CD4-positive, alpha-beta T cell treated with Interleukin-15 for 4 hours (primary cell): Measurements from ENCODE around the gene VEGFA.
A peak's percentile ranks its signal among the peaks of the same experiment; 100 is the strongest.
"Not testable (repeated sequence)": the region's sequence is repeated elsewhere in the genome, so short reads cannot be mapped to it uniquely, and the experiment has no call there.

Experiments used
- DNase-seq: peaks from one replicate; pipeline ENCODE4 v3.0.0-alpha.2; 2020; ENCODE audit warnings: low spot score

Gene VEGFA

DNA sequence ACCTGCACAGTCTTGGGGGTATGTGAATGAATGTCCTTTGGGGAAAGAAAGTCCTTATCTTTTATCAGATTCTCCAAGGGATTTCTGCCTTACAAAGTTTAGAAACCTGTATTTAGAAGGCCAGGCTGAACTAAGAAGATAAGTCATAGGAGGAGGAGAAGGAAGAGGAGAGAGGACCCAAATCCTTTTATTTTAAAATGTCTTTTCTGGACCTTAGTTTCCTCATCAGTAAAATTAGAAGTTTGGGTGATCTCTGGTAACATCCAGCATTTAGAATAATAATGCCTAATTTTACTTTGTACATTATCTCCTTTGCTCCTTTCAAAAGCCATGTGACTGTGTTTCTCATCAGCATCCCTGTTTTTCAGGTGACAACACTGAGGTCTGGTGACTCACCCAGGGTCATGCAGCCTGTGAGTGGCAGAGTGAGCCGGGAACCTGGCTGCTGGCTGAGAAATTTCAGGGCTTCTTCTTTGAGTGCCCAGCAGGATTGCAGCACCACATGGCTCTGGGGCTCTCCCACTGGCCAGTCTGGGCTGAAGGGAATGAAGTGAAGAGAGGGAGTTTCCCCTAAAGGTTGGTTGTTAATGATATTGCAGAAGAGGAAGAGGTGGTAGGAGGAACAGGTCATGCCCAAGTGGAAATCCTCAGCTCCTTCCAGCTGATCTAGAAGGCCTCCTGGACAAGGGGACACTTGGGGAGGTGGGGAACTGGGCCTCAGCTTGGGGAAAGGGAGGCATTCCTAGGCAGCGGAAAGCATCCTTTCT lies 34.0 kb downstream of the VEGFA start:
- no peak for DNase-seq

DNA sequence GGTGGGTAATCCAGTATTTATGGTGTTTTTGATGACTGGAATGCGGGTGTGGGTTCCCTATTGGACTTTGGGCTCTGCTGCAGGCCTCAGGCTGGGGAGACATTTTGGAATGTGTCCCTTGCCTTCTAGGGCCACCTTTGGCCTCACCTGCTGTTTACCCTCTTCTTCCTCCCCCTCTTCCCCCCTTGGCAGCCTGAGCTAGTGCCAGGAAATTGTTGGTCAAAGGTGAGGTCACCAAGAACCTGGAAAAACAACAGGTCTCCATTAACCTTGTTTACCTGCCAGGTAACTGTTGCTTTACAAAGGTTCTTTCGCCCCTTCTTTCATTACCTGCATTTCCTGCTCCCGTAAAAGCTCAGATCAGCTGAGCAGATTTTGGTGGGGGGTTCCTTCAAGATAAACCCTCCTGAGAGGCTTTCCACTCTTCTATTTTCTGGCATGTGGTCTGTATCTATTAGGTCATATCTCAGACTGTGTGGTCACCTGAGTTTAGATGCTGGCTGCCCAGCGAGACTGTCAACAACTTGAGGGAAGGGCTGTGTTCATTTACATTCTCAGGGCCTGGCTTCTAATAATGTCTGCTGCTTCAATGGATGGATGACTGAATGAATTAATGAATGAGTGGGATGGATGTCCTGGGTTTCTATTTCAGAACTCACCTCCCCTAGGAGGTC lies 34.7 kb downstream of the VEGFA start:
- DNase-seq = no peak

DNA sequence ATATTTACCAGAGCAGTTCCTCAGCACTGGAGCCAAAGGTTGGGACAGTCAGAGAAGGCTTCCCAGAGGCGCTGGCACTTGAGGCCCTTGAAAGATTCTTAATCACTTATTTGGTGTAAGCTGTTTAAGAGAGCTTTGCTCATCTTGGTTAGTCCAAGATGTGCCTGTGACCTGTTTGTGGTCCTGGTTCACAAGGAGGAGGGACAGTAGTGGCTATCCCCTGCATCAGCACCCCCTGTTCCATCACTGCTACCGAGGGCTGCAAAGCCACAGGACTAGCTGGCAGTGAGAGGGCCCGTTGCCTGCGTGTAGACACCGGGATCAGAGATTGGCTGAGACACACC lies 35.7 kb downstream of the VEGFA start:
- DNase-seq = no peak

DNA sequence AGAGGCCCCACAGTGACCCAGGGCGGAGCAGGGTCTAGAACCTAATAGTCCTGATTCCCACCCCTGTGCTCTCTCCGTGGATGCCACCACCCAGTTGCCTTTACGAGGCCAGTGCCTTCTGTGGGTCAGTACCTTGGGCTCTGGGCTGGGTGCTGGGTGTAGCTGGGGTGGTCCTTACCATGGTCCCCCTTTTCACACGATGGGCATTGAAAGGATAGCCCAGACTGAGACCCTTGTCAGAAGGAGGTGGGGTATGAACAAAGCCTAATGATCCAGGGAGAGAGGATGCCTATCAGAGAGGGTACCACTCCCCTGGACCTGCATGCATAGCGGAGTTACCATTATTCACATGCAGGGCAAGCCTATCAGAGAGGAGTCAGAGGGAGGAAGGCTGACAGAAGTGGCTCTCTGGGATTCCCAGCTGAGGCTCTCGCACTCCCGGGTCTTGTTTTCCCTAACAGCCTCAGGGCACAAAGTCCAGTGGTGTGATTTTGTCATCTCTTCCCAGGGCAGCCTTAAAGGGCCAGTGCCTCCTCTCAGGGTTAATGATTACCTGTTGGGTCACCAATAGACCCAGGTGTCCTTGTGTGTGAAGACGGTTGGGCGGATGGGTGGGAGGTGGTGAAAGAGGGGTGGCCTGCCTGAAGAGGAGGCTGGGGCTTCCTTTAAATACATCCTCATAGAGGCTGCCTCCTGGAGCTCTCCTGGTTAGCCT lies 36.2 kb downstream of the VEGFA start:
- DNase-seq = no peak

DNA sequence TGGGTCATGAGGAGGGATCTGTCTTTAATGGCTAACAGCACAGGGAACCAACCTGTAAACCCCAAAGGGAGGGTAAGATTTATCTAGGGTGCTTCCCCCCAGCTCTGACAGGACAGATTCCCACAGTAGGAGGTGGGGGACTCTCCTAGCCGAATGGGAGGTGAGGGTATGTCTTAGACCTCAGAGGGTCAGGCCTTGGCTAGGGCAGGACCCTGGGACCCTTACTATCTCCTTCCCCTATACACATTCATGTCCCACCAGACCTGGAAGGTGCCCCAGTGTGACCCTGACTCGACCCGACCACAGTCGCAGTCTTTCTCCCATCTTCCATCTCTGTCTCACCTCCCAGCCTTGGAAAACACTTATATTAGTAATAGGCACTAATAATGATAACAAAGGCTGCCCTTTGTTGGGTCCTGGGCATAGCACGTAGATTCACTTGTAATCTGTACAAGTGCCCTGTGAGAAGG lies 36.8 kb downstream of the VEGFA start:
- DNase-seq = no peak

DNA sequence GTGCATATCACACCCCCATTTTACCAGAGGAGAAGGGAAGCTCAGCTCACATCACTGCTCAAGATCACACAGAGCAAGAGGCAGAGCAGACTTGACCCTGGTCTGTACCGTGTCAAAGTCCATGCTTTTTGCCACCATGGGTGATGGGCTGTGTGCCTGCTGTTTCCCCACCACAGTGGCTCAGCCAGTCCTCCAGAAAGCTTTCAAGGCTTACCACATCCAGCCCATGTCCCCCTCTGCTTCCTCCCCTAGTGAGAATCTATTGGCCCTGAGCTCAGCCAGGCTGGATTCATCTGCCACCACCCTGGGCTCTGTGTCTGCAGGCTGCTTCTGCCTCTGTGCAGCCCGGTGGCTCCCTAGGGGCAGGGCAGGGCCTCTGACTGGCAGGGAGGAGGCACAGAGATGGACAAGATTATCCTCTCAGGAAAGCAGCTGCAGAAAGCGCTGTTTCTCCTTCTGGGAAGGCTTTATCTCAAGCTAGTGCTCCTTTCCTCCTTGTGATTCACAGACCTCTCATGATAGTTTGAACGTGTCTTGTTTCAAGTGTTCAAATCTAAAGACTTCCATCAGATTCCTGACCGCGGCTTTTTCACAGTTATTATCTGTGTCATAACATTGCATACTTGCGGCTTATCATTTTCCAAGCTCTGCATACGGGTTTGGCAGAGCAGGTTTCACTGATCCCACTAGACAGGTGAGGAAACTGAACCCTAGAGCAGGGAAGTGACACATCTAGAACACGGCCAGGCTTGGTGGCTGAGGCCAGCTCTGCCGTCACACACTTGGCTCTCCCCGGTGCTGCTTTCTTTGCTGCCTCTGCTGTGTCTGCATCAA lies 37.4 kb downstream of the VEGFA start:
- no peak for DNase-seq

DNA sequence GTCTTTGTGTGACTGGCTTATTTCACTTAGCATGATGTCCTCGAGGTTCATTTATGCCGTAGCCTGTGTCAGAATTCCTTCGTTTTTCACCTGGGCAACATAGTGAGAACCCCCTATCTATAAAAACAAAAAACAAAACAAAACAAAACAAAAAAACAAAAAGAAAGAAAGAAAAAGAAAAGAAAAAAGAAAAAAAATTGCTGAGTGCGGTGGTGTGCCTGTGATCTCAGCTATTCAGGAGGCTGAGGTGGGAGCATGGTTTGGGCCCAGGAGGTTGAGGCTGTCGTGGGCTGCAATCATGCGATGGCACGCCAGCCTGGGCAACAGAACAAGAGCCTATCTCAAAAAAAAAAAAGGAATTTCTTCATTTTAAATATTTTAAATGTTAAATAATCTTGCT lies 38.4 kb downstream of the VEGFA start:
- DNase-seq = no peak

DNA sequence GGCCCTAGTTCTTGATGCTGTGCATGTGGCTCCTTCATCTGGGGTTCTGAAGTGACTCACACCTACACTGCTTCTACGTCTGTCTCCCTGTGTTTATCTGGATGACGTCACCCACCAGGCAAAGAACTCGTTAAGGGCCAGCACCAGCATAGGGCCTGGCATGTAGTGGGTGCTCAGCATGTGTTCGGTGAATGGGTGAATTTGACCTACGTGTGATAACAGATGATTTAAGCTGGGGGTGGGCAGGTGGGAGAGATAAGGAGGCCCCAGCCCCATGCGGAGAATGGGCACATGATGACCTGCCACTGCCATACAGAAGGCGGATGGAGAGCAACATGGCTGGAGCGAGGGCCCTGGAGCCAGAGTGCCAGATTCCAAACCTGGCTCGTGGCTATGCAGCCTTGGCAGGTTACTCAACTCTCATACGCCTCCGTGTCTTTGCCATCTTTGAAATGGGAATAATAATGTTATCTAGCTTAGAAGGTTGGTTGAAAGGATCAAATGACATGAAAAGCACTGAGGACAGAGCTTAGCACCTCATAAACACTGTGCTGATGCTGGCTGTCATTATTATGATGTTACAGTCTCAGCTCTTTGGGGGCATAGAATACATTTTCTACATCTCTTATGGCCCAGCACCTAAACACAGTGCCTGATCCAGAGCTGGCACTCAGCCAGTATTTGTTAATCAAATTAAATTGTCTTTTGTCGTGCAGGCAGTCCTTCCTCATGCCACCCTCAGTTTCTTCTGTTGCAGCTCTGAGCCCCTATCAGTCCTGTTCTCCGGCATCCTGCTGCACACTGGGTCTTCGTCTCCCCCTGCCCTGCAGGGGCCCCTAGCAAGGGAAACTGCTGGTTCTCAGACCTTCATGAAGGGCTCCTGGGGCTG lies 39.6 kb downstream of the VEGFA start:
- DNase-seq = no peak

DNA sequence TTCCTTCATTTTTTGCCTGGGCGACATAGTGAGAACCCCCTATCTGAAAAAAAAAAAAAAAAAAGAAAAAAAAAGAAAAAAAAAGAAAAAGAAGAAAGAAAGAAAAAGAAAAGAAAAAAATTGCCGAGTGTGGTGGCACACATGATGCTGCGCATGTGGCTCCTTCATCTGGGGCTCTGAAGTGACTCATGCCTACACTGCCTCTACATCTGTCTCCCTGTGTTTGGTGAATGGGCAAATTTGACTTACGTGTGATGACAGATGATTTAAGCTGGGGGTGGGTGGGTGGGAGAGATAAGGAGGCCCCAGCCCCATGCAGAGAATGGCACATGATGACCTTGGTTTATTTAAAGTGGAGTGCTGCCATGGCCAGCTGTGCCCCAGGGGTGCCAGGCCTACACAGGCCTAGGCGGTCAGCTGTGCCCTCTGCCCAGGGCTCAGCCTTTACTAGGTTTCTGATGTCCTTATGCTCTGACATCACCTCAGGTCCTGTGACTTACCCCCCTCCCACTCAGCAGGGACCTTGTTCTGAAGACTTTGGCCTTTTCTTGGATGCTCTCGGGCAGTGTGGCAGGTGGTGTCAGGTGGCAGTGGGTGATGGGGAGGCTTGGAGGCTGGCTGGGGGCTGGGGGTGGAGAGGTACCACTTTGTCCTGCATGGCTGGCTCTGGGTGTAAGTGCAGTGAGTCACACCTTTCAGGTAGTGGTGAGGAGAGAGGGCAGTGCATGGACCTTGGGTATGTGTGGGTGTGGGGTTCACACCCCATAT lies 41.1 kb downstream of the VEGFA start:
- DNase-seq = no peak

DNA sequence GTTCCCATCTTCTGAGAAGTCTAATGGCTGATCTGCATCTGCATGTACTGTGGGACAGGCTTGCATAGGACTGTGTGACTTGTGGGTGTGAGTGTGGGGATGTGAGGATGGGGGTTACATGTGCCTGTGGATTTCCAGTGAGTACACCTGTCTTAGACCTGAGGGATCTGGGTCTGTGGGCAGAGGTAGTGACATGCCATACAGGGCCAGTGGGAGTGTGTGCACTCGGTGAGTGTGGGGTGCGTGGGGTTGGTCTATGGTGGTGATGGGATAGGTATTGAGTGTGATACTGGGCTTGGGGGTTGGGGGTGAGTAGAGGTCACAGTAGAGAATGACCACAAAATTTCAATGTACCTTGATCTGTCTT lies 41.7 kb downstream of the VEGFA start:
- no peak for DNase-seq

DNA sequence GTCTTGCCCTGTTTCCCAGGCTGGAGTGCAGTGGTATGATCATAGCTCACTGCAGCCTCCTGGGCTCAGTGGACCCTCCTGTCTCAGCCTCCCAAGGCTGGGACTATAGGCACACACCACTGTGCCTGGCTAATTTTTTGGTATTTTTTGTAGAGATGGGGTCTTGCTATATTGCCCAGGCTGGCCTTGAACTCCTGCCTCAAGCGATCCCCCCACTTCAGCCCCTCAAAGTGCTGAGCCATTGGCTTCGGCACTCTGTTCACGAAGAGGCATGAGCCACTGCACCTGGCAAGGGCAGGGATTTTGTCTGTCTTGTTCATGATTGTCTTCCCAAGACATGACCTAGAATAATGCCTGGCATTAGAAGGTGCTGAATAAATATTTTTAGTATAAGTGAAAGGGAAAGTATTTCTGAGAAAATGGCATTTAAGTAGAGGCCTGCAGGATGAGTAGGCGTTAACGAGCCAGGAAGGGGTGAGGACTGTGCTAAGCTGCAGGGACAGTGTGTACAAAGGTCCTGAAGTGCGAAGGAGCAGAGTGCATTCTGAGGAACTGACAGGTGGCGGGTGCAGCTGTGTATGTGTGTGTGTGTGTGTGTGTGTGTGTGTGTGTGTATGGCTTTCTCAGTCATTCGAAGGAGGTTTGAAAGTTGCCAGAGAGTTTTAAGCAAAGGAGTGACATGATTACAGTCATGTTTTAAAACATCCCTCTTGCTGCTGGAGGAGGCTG lies 43.0 kb downstream of the VEGFA start:
- DNase-seq = peak; percentile 26

DNA sequence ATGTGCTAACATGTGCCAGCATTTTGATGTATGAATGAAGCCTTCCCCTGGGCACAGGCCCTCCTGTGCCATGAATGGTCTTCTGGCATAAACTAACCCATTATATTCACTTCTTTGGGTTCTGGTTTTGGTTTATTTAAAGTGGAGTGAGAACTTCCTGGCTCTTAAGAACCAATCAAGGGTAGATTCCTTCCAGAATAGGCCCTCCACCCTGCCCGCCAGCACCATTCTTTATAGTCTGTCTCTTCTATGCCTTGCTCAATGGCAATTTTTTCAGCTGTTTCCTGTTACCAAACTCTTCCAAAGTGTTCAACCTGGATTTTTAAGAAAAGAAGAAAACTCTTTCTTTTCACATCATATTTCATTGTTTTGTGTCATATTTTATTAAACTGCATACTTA lies 44.1 kb downstream of the VEGFA start:
- DNase-seq = no peak

DNA sequence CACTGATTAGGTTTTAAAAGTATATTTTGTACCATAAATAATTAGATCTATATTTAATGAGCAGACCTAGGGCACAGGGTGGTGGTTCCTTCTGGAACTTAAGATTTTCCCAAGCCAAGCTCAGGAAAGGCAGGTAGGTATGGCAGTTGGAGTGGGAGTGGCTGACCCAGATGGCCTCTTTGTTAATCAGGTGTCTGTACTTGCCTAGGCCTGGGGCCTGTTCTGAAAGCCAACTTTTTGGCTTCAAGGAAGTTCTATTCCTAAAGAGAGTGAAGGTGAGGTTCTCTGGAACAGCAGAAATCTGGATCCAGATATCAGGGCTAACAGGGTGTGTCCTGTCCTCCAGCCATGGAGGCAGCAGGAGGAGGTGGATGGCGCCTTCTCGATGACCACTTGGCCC lies 44.9 kb downstream of the VEGFA start:
- DNase-seq = no peak

DNA sequence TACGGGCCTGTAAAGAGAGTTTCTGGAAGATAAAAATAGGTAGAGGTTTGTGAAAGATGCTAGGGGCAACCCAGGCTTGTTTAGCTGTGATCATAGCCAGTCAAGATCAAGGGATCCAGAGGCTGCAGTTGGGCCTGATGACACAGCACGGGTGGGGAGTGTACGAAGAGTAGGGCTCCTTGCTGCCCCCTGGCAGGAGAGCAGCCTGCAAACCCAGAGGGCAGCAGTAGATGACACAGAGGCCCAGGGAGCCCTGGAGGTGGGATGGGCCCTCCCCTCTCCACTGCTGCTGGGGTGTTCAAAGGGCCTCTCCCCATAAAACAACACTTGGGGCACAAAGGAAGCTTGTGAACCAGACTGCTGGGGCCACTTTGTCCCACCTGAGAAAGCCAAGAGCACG lies 47.2 kb downstream of the VEGFA start:
- no peak for DNase-seq

DNA sequence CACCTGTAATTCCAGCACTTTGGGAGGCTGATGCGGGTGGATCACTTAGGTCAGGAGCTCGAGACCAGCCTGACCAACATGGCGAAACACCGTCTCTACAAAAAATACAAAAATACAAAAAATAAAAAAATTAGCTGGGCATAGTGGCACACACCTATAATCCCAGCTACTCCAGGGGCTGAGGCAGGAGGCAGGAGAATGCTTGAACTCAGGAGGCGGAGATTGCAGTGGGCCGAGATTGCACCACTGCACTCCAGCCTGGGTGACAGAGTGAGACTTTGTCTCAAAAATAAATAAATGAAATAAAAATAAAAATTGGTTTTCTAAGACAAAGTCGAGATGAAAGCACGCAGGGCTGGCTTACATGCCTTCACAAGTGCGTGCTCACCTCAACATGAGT lies 49.0 kb downstream of the VEGFA start:
- not testable (repeated sequence) for DNase-seq

DNA sequence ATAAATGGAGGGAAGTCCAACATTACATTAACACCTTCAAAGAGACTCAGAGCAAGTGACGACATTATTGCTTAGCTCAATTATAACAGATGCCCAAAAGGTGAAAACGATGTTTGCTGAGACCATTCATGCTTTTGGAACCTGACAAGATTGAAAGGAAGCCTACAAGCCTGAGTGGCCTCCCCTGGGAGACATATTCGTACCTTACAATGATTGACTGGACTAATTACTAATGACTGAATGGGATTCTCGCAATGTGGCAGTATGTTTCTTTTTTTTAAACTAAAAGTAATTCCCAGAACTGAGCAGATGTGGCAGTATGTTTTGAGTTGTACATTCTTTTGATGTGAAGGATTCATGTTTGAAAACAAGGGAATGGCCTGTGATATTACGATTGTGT lies 49.9 kb downstream of the VEGFA start:
- DNase-seq = no peak

DNA sequence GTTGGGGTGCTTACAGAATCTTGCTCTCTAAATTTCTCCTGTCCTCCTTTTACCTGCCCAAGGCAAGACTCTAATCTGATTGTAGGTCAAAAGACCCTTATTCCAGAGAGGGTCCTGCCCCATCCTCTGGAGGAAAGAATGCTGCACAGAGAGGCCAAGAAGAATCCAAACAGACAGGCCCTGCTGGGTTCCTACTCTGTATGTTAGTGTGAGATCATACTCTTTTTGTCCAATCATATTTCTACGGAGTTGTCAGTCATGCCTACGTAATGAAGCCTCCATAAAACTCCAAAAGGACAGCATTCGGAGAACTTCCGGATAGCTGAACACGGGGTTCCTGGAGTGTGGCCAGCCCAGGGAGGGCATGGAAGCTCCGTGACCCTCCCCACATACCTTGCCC lies 50.5 kb downstream of the VEGFA start:
- DNase-seq = no peak

DNA sequence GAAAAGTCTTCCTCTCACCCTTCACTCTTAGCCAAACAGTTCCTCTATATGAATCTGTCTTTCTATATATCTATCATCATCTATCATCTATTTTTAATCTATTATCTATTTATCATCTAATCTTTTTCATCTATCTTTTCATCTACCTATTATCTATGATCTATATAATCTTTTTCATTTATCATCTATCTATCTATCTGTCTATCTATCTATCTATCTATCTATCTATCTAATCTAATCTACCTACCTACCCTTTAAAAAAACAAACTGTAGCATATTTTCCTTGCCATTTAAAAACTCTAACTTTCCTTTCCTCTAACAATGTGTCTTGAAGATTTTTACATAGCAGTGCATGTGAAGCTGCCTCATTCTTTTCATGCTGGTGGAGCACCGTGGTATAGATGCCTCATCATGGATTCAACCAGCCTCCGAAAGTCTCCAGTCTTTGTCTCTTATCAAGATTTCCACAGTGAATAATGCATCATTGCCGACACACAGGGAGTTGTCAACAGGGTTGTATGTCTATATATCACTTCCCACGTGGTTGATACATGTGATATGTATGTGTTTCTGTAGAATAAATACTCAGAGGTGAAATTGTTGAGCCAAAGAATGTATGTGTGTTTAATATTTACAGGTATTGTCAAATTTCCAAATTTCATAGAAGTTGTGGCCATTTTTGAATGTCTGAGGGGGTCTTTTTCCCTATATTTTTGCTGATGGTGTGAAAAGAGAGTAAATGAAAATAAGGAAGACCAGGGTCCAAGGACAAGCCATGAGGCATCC lies 51.3 kb downstream of the VEGFA start:
- DNase-seq = no peak

DNA sequence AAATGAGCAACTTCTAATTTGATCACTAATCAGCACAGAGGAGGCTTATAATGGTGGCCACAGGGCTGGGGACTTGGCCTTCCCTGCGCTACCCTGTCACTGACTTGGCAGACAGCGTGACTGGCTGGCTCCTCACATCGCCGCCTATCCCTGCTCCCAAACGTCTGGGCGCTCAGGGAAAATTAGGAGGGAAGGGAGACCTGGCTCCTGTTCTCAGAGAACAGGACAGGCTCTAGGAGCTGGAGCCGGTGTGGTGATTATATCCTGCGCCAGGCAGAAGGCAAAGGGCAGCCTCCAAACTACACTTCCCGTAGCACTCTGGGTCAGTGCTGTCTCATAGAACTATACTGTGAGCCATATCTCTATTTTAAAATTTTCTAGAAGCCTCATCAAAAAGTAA lies 53.4 kb downstream of the VEGFA start:
- no peak for DNase-seq
